ENCODE measurements around the gene RAPGEF6.

Gene RAPGEF6

GRCh38 chr5:131473731-131474130 lies 161.3 kb downstream of the RAPGEF6 start:
- in situ Hi-C loops (cut with MboI; ENCODE audit: low pct_unique_long_range_greater_than_20kb, low sequenced_read_pairs): no loop called here
- no peak for DNase-seq

DNA sequence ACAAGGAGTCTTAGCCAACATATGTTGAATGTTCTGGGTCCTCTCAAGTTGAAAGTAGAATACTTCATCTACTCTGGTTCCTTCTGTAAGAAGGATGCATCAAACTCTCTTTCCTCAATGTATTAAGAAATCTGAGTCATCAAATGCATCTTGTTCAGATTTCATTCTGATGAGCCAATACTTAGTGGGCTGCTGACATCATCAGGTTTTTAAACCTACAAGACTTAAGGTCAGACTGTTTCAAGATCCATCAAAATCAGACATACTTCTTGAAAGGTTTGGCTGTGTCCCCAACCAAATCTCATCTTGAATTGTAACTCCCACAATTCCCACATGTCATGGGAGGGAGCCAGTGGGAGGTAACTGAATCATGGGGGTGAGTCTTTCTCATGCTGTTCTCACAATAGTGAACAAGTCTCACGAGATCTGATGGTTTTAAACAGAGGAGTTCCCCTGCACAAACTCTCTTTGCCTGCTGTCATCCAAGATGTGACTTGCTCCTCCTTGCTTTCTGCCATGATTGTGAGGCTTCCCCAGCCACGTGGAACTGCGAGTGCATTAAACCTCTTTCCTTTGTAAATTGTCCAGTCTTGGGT lies 168.8 kb downstream of the RAPGEF6 start:
- DNase-seq: no peak

GRCh38 chr5:131463656-131464055 lies 171.4 kb downstream of the RAPGEF6 start:
- DNase-seq: peak; percentile 73
- in situ Hi-C loops (cut with MboI; ENCODE audit: low pct_unique_long_range_greater_than_20kb, low sequenced_read_pairs): no loop called here

More for the DNA sequence above, 168.8 kb downstream of the RAPGEF6 start:
- in situ Hi-C loops (cut with MboI; ENCODE audit: low pct_unique_long_range_greater_than_20kb, low sequenced_read_pairs): no loop called here

DNA sequence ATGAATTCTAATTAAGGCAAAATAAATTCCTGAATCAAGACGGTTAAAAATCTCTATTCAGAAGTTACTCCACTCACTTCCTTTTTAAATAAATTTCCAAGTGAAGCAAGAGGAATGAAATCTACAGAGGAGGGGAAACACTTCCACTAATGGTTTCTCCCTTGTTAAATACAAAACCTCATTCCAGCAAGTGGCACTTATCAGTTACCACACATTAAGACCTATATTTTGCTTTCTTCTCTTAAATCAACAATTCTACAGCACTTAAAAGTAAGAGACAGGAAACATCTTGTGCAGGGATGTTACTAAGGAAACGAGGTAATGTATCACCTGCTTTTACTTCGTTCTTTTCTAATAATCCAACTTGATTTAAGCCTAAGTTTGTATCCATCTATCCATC lies 172.6 kb downstream of the RAPGEF6 start:
- peak; percentile 78 for DNase-seq
- in situ Hi-C loops (cut with MboI; ENCODE audit: low pct_unique_long_range_greater_than_20kb, low sequenced_read_pairs): no loop called here

DNA sequence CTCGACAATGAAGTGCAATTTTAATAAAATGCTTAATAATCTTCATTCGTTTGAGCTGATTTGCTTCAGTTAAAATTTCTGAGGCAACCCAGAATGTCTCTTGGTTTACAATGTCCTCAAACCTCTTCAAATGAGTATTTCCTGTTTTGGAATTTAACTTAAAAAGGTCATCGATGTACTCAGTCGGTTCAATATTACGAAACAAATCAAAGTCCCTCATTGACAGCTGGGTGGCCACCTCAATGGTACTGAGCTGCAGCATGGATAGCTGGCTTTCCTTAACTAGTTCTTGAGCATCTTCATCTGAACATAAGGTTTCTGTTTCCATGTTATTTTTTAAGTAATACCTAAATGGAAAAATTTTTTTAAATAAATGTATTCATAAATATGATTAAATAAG lies 173.3 kb downstream of the RAPGEF6 start:
- in situ Hi-C loops (cut with MboI; ENCODE audit: low pct_unique_long_range_greater_than_20kb, low sequenced_read_pairs): no loop called here
- no peak for DNase-seq

GRCh38 chr5:131460867-131461572 lies 174.0 kb downstream of the RAPGEF6 start:
- in situ Hi-C loops (cut with MboI; ENCODE audit: low pct_unique_long_range_greater_than_20kb, low sequenced_read_pairs): no loop called here
- DNase-seq: no peak

DNA sequence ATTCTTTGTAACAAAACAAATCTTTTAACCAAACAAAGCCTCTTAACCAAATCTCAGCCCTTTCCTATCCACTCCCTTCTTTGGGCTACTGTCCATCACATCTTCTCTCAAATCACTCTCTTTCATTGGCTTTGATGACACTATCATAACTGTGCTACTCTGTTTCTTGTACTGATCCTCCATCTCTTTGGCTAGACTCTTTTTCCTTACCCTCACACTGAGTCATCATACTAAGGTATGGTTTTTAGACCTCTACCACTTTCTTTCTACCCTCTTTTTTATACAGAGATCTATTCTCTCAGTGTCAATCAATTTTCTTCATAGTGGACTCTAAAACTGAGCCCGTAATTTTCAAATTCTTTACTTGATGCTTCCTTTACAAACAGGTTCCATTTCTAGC lies 174.9 kb downstream of the RAPGEF6 start:
- DNase-seq: no peak
- in situ Hi-C loops (cut with MboI; ENCODE audit: low pct_unique_long_range_greater_than_20kb, low sequenced_read_pairs): no loop called here

- DNase-seq: no peak
- in situ Hi-C loops (cut with MboI; ENCODE audit: low pct_unique_long_range_greater_than_20kb, low sequenced_read_pairs): no loop called here
These were observed 175.8 kb downstream of the RAPGEF6 start for GRCh38 chr5:131459216-131459615.

- in situ Hi-C loops (cut with MboI; ENCODE audit: low pct_unique_long_range_greater_than_20kb, low sequenced_read_pairs): no loop called here
These were observed 177.8 kb downstream of the RAPGEF6 start for GRCh38 chr5:131457193-131457592.

DNA sequence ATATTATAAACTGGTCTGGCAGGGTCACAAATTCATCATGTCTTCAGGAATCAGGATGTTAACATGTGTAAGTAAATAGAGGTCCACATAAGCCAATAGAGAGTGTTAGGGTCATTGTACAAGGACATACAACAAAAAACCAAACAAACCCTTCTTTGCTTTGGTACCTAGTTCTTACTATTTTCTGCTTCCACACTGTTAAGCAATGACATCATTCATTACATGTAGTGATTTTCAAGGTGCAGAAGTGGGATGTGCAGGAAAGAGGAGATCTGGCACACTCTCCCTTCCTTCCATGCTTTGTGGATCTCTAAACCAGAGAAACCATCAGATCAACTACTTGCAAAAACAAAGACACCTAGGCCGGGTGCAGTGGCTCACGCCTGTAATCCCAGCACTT lies 184.1 kb downstream of the RAPGEF6 start:
- DNase-seq: no peak
- in situ Hi-C loops (cut with MboI; ENCODE audit: low pct_unique_long_range_greater_than_20kb, low sequenced_read_pairs): no loop called here

More at GRCh38 chr5:131457193-131457592, 177.8 kb downstream of the RAPGEF6 start:
- no peak for DNase-seq

DNA sequence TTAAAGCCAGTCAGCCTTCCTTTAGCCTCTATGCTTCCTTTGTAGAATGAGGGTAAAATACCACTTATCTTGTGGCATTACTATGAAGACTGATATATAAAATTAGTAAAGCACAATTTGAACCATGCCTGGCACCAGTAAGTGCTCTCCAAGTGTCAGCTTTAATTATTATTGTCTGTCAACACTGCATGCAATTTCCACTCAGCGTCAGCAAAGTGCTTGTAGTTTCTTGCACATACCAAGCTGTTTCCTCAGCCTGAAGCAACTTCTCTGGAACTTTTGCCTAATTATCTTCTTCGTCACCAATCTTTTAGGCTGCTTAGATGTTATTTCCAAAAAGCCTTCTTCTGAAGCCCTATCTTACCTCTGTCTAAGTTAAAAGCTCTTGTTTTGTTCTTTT lies 193.8 kb downstream of the RAPGEF6 start:
- in situ Hi-C loops (cut with MboI; ENCODE audit: low pct_unique_long_range_greater_than_20kb, low sequenced_read_pairs): loop anchor here (25.0 kb wide), 1 partner anchor 571 kb away; the partner anchor contains the start of gene ACSL6
- no peak for DNase-seq

DNA sequence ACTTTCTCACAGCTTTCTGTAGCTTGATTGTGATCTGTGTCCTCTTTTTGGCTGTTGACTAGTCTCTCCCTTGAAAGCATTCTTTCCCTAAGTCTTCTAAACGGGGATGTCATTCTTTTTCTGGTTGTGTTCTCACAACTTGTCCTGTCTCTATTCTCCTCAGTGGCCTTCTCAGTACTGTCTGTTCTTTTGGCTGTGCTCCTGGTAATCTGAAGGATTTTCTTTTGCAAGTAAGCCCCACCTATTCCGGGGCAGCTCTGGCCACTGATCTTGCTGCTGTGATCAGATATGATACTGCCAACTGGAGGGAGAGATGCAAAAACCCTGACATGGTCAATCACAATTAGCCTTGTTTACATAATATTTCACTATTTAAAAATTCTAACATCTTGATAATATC lies 198.9 kb downstream of the RAPGEF6 start:
- DNase-seq: no peak
- in situ Hi-C loops (cut with MboI; ENCODE audit: low pct_unique_long_range_greater_than_20kb, low sequenced_read_pairs): loop anchor here (25.0 kb wide), 1 partner anchor 576 kb away; the partner anchor contains the start of gene ACSL6

GRCh38 chr5:131433109-131433508 lies 201.9 kb downstream of the RAPGEF6 start:
- DNase-seq: no peak
- in situ Hi-C loops (cut with MboI; ENCODE audit: low pct_unique_long_range_greater_than_20kb, low sequenced_read_pairs): loop anchor here (25.0 kb wide), 1 partner anchor 579 kb away; the partner anchor contains the start of gene ACSL6

DNA sequence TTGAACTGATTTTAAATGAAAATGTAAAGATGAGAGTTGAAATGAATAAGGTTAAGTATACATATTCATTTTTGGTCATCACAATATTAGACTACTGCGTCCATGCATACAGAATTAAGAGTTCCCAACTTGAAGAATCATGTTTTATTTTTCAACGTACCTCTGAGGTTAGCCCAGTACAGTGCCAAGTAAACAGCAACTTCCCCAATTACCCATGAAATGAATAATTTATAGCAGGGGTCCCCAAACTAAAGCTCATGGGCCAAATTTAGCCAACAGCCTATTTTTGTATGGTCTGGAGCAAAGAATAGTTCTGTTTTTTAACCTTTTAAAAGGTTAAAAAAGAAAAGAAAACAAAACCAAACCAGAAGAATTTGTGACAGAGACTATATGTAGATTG lies 203.2 kb downstream of the RAPGEF6 start:
- in situ Hi-C loops (cut with MboI; ENCODE audit: low pct_unique_long_range_greater_than_20kb, low sequenced_read_pairs): loop anchor here (25.0 kb wide), 1 partner anchor 581 kb away; the partner anchor contains the start of gene ACSL6
- DNase-seq: no peak

DNA sequence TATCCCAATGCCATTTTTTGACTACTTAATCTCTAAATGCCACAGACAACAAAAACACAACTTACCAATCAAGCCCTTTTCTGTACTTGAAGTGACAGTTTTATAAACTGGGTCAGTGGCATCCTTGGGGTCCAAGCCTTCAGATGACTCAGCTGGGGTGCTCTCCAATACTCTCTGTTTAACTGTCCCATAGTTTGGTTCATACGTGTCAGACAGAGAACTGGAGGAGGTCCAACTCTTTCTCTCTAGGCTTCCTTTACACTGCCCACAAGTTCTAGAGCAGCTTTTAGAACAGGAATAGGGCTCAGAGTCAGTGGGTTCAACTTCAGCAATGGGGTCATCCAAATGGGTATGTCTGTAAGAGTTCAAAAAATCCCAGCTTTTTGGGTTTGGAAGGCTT lies 204.2 kb downstream of the RAPGEF6 start:
- no peak for DNase-seq
- in situ Hi-C loops (cut with MboI; ENCODE audit: low pct_unique_long_range_greater_than_20kb, low sequenced_read_pairs): loop anchor here (25.0 kb wide), 1 partner anchor 582 kb away; the partner anchor contains the start of gene ACSL6

GRCh38 chr5:131426011-131426410 lies 209.0 kb downstream of the RAPGEF6 start:
- no peak for DNase-seq
- in situ Hi-C loops (cut with MboI; ENCODE audit: low pct_unique_long_range_greater_than_20kb, low sequenced_read_pairs): loop anchor here (25.0 kb wide), 1 partner anchor 586 kb away; the partner anchor contains the start of gene ACSL6

GRCh38 chr5:131423056-131423455 lies 212.0 kb downstream of the RAPGEF6 start:
- in situ Hi-C loops (cut with MboI; ENCODE audit: low pct_unique_long_range_greater_than_20kb, low sequenced_read_pairs): no loop called here
- peak; percentile 36 for DNase-seq

GRCh38 chr5:131419877-131420276 lies 215.2 kb downstream of the RAPGEF6 start:
- no peak for DNase-seq
- in situ Hi-C loops (cut with MboI; ENCODE audit: low pct_unique_long_range_greater_than_20kb, low sequenced_read_pairs): no loop called here

- DNase-seq: no peak
- in situ Hi-C loops (cut with MboI; ENCODE audit: low pct_unique_long_range_greater_than_20kb, low sequenced_read_pairs): no loop called here
These were observed 216.2 kb downstream of the RAPGEF6 start for GRCh38 chr5:131418846-131419245.

DNA sequence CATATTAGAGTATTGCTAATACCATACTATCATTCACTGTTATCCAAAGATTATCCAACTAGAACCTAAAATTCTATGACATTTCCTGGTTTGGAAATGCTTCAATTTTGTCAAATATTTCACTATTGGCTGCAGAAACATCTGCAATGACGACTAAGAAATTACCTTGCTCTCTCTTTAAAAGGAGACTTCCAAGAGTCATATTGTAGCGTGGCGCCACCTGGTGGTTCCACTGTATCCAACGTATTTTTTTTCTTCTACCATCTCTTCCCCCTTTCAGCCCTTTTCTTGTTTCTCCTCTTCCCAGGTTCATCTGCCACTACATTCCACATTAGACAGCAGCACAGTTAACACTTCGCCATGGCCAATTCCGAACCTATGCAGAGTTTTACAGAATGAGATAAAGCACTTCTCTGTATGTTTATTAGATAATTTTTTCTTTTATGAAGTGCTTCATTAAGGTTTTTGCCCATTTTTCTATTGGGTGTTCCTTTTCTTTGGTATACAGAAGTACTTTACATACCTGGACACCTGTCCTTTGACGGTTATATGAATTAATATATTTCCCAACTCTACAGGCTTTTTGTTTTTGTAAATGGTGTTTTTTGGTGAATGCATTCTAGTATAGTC lies 217.7 kb downstream of the RAPGEF6 start:
- in situ Hi-C loops (cut with MboI; ENCODE audit: low pct_unique_long_range_greater_than_20kb, low sequenced_read_pairs): no loop called here
- peak; percentile 89 for DNase-seq

Data from KBM-7 (cell line).